Mucosa of stomach (tissue), 1 donor: Measurements from ENCODE around the gene OTOS.

Experiments
- H3K27me3 ChIP-seq: one replicate; pipeline ENCODE4 v1.7.0; 2013; ENCODE audit warnings: mild to moderate bottlenecking, low read length; ENCODE audit not compliant: control insufficient read depth, insufficient read depth
- H3K36me3 ChIP-seq: one replicate; pipeline ENCODE4 v1.7.0; 2013; ENCODE audit warnings: low read length; ENCODE audit not compliant: control insufficient read depth, insufficient read depth
- H3K4me1 ChIP-seq: one replicate; pipeline ENCODE4 v1.7.0; 2013; ENCODE audit warnings: mild to moderate bottlenecking, low read length; ENCODE audit not compliant: control insufficient read depth, insufficient read depth
- H3K4me3 ChIP-seq: one replicate; pipeline ENCODE4 v1.7.0; 2013; ENCODE audit warnings: low read length
- H3K9ac ChIP-seq: one replicate; pipeline ENCODE4 v1.7.0; 2013; ENCODE audit warnings: mild to moderate bottlenecking, low read length, moderate library complexity
- H3K9me3 ChIP-seq: one replicate; pipeline ENCODE4 v1.7.0; 2013; ENCODE audit warnings: mild to moderate bottlenecking, low read length, moderate library complexity; ENCODE audit not compliant: control insufficient read depth
- donor health status: Pancreatic carcinoma.

OTOS gene

DNA sequence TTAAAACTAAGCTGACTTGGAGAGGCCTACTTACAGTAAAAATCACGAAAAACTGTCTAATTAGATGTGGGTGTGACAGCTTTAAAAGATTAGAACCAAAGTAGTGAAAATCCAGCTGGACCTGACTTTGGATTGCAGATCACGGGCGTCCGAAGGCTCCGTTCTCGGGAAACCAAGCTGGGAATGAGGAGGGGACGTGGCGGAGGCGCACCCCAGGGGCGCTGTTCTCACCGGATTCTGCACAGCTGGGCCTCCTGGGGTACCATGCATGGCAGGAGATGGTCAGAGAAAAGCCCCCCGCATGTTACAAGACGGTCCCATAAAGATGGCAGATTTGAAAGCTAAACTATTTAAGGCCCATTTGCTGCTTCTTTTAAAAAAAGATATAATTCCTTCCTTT, 5.0 kb upstream of the OTOS start:
- peaks cover 38% of the 10 kb centered on the region for H3K27me3 ChIP-seq

DNA sequence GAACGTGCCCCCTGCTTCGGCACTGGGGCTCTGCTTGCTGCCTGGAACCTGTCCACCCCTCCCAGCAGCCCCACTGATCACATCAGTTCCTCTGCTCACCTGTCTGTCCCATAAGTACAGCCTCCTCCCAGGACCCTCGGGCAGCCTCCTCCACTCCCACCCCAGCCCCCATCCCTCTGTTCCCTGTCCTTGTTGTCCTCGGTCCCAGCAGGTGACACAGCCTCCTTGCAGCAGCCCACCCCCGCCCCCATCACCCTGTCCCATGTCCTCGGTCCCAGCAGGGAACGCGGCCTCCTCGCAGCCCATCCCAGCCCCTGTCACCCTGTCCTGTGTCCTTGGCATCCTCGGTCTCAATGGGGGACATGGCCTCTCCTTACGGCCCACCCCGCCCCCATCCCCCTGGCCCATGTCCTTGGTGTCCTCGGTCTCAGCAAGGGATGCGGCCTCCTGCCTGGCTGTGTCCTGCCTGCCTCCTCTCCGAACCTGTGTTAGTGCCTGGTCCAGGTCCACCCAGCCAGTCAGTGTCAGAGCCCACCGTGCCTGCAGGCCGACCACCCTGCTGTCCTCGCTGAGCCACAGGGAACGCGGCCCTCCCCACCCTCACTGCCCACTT, 4.3 kb upstream of the OTOS start:
- Histone ChIP-seq H3K9me3 (no peaks in the 10 kb centered on the region), H3K27me3 (peaks cover 31% of the 10 kb centered on the region), H3K4me3 (no peak overlapping the region), H3K36me3 (no peaks in the 10 kb centered on the region), H3K4me1 (no peaks in the 10 kb centered on the region), H3K9ac (no peak overlapping the region)

More for the DNA sequence above, 5.0 kb upstream of the OTOS start:
- Histone ChIP-seq H3K9me3 (no peaks in the 10 kb centered on the region), H3K36me3 (no peaks in the 10 kb centered on the region), H3K4me1 (no peaks in the 10 kb centered on the region), H3K9ac (no peak overlapping the region), H3K4me3 (no peak overlapping the region)

DNA sequence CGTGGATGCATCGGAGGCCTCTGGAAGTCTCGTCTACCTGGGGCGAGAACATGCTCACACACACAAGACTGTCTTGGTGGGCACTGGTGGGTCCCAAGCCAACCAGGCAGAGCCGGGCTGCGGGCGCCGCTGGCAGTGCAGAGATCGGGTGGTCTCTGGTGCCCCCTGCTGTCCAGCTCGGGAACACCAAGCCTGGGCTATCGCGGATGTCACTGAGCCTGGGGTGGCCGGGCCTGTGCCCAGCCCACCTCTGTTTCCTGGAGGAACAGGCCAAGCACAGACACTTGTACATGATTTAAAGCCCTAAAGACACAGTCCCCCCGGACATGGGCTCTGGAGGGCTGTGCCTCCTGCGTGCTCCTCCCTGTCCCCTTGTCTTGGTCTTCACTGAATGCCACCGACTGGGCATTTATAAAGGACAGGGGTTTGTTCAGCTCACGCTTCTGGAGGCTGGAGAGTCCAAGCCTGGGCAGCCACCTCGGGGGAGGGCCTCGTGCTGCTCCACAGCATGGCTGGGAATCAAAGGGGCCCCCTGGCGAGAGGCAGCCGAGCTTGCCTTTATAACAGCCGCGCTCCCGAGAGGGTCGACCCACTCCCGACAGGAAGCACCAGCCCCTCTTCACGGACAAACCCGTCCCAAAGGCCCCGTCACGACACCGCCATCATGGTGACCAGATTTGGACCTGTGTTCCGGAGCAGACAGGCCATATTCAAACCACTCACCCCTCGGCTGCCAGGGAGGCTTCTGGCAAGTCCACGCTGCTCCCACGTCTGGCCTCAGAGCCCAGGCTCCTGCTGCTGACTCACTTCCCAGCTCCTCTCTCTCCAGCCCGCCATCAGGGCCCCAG, 3.6 kb upstream of the OTOS start:
- no peaks in the 10 kb centered on the region for H3K9me3 ChIP-seq
- no peaks in the 10 kb centered on the region for H3K4me1 ChIP-seq
- H3K27me3 ChIP-seq = peaks cover 27% of the 10 kb centered on the region
- H3K9ac ChIP-seq = no peak overlapping the region
- H3K4me3 ChIP-seq = no peak overlapping the region
- no peaks in the 10 kb centered on the region for H3K36me3 ChIP-seq

DNA sequence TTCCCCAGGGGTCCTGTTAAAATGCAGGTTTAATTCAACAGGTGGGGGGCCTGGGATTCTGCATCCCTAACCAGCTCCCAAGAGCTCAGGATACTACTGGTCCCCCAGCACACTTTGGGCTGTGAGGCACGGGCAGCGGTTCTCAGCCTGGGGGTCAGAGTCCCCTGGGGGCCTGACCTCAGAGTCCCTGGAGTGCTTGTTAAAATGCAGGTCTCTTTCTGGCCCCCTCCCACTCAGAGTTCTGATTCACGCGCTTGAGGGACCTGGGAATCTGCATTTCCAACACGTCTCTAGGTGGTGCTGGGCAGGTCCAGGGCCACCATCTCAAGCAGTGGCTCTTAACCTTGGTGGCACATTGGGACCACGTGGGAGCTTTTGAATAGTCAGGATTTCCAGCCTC, 2.8 kb upstream of the OTOS start:
- Histone ChIP-seq H3K9ac (no peak overlapping the region), H3K9me3 (no peaks in the 10 kb centered on the region), H3K4me3 (no peak overlapping the region), H3K4me1 (no peaks in the 10 kb centered on the region), H3K27me3 (peaks cover 22% of the 10 kb centered on the region), H3K36me3 (no peaks in the 10 kb centered on the region)

DNA sequence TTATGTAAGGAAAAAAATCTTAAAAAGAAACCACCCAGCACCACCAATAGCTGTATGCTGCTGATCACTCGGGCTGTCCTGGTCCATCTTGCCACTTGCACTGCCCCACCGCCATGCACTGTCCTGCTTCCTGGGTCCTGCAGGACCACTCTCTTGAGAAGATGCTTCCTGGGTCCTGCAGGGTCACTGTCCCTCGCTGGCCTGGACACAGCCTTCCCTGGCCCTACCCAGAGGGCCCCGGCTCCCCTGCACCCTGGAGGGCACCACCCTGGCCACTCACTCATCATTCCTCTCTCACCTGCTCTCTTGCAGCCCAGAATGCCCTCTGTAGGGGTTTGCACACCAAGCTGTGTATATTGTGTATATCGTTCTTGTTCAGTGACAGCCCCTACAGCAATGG, 2.4 kb upstream of the OTOS start:
- Histone ChIP-seq H3K36me3 (no peaks in the 10 kb centered on the region), H3K9me3 (no peaks in the 10 kb centered on the region), H3K4me3 (no peak overlapping the region), H3K4me1 (no peaks in the 10 kb centered on the region), H3K27me3 (peaks cover 21% of the 10 kb centered on the region), H3K9ac (no peak overlapping the region)

DNA sequence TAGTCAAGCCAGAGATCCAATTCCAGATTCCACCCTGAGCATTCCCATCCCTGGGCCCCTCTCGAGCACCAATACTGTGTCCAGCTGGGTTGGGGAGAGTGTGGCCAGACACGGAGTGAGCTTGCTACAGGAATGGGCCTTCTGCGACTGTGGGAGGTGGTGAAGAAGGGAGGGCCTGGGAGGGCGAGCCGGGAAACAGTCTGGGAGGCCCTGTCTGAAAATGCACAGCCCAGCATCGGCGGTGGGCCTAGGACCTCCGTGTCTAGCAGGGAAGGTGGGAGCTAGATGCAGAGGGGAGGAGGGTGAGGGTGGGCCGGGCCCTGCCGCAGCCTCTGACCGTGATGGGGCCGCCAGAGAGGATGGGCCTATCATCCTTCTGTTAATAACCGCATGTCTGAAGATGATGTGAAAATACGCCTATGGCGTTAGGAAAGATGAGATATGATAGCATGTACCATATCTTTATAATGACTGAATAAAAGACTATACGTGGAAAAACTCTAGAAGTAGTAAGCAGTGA, 1.9 kb upstream of the OTOS start:
- Histone ChIP-seq H3K9me3 (no peaks in the 10 kb centered on the region), H3K27me3 (peaks cover 21% of the 10 kb centered on the region), H3K4me3 (no peak overlapping the region), H3K36me3 (no peaks in the 10 kb centered on the region), H3K9ac (no peak overlapping the region), H3K4me1 (no peaks in the 10 kb centered on the region)

DNA sequence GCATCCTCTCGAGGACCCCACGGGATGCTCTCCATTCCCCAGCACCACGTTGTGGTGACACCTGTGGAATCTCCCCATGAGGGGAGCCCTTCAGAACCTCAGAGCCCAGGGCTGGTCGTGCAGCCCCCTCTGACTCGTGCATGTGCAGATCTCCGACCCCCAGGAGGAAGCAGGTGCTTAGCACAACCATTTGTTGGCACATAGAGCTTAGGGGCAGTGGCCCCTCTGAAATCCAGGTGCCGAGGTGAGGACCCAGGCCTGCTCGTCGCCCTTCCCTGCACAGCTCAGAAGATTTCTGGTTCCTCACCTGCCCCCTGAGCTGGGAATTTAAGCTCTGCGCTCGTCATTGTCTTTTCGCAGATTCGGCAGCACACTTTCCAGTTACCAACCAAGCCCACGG, 1.3 kb upstream of the OTOS start:
- no peaks in the 10 kb centered on the region for H3K9me3 ChIP-seq
- H3K36me3 ChIP-seq = no peaks in the 10 kb centered on the region
- no peak overlapping the region for H3K9ac ChIP-seq
- no peaks in the 10 kb centered on the region for H3K4me1 ChIP-seq
- peaks cover 21% of the 10 kb centered on the region for H3K27me3 ChIP-seq
- H3K4me3 ChIP-seq = no peak overlapping the region

DNA sequence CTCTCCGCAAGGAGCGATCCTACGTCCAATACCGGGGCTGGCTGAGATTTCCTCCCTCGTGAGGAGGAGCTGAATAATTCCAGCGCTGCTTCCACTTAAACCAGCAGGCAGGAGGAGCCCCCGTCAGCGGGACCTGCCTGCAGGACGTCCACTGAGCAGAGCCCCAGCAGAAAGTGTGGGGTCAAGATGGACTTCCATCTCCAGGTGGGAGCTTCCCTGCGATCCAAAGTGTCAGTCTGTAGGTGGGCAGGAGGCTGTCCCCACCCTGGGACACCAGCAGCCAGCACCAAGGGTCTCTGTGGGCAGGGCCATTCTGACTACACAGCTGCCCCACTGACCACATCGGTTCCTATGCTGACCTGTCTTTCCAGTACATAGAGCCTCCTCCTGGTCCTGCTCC, 462 bp upstream of the OTOS start:
- no peaks in the 10 kb centered on the region for H3K9me3 ChIP-seq
- no peak overlapping the region for H3K4me3 ChIP-seq
- no peaks in the 10 kb centered on the region for H3K4me1 ChIP-seq
- no peaks in the 10 kb centered on the region for H3K36me3 ChIP-seq
- H3K9ac ChIP-seq = no peak overlapping the region
- H3K27me3 ChIP-seq = peaks cover 18% of the 10 kb centered on the region

DNA sequence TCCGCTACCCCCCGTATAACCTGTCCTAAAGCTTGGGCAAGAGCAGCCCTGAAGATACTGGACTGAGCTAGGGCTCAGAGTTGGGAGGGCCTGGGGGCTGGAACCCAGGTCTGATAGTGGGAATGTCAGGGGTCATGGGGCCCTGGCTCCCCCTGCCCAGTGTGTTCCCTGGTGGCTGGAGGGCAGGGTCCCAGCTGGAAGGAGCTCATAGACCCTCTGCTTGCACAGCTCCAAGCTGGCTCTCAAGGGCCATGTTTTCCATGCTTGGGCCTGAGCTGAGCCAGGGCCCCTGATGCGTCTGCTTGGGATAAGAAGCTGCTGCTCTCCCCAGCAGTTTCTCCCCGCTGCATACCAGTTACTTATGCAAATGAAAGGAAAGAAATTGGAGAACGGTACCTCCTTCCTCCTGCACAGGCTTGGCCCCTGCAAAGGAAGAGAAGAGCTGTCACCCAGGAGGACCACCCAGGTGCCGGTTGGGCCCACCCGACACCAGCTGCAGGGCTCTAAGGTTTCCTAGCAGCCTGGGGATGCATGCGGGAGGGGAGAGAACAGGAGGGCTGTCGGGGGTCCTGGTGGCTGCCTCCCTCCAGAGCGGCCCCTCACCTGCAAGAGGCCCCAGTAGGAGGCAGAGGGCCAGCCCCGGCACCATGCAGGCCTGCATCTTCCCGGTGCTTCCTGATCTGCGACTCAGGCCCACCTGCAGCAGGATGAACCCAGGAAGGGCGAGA, 628 bp downstream of the OTOS start:
- peaks cover 8% of the 10 kb centered on the region for H3K4me1 ChIP-seq
- no peaks in the 10 kb centered on the region for H3K9me3 ChIP-seq
- no peak overlapping the region for H3K9ac ChIP-seq
- no peaks in the 10 kb centered on the region for H3K36me3 ChIP-seq
- no peak overlapping the region for H3K4me3 ChIP-seq
- peaks cover 18% of the 10 kb centered on the region for H3K27me3 ChIP-seq

DNA sequence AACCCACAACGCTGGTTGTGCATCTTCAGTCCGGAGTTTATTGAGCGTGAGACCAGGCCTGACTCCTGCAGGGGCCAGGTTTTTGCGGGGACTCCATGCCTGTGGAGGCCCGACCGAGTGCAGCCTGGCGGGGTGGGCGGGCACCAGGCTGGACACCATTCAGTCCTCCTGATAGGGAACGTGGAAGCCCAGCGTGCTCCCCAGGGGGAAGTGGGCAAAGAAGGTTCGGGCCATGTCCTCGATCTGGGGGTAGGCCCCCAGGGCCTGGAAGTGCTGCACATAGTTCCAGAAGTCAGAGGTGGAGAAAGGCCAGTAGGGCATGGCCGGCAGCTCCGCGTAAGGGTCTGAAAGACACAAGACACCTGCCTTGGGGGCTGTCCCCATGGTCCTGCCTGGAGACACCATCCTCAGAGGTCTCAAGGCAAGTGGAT, 1.4 kb downstream of the OTOS start:
- H3K9ac ChIP-seq = no peak overlapping the region
- no peak overlapping the region for H3K4me3 ChIP-seq
- no peaks in the 10 kb centered on the region for H3K36me3 ChIP-seq
- peaks cover 12% of the 10 kb centered on the region for H3K4me1 ChIP-seq
- no peaks in the 10 kb centered on the region for H3K9me3 ChIP-seq
- peaks cover 16% of the 10 kb centered on the region for H3K27me3 ChIP-seq

DNA sequence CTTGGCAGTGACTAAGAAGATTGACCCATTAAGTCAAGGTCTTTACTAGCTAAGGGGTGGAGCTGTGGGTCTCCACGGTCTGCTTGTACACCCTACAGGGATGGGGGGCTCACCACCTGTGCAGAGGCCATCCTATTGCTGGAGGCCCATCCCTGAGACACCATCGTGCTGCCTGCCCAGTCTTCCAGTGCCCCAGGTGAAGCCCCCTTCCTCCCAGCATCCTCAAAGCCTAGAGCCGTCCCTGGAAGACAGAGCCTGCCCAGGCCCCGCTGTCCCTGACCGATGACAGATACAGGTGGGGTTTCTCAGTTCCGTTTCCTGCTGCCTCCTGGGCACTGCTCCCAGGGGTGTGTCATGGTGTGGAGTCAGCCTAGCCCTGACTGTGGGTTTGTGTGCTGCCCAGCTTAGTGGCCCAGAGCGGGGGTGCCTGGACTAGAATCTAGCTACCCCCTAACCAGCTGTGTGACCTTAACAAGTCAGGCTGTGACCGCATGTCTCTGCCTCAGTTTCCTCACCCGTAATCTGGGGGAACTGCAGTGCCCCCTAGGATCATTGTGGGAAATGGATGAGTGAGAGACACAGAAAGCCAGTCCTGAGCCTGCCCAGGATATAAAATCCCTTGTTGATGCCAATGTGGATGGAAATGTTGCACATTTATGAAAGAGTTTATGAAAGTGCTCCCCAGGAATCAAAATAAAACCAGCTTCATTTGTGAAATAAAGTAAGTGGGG, 2.0 kb downstream of the OTOS start:
- peaks cover 12% of the 10 kb centered on the region for H3K4me1 ChIP-seq
- no peak overlapping the region for H3K4me3 ChIP-seq
- peaks cover 11% of the 10 kb centered on the region for H3K27me3 ChIP-seq
- no peak overlapping the region for H3K9ac ChIP-seq
- H3K9me3 ChIP-seq = no peaks in the 10 kb centered on the region
- H3K36me3 ChIP-seq = no peaks in the 10 kb centered on the region
